H1 (cell line): ENCODE data around the gene STX19. TPM values are rescaled to one million over a fixed set of nuclear protein-coding genes. Genes with fewer than 3 reads are reported as not detected.

Experiments
- CTCF ChIA-PET: fragments of 300-600 bp; sonication (Branson Sonifier 250); formaldehyde crosslinking; loops from one replicate; lab custom pipeline; 2021; ENCODE audit not compliant: partially characterized antibody; lab: Charles Lee
- POLR2A ChIA-PET: fragments of 300-600 bp; sonication (Branson Sonifier 250); formaldehyde crosslinking; loops from one replicate; lab custom pipeline; 2021; ENCODE audit warnings: inconsistent platforms; ENCODE audit not compliant: partially characterized antibody; lab: Charles Lee
- DNase-seq, 2 experiments: peaks; one replicate each; pipeline versions ENCODE4 v3.0.0 to v3.0.0-alpha.2; 2010 to 2022; ENCODE audit warnings: low spot score in 2 of 2, low read depth in 1 of 2, mixed read lengths in 1 of 2
- FAIRE-seq: peaks from 2 replicates; lab custom pipeline; 2011; peaks lifted over from hg19 to GRCh38; lab: Jason Lieb, UNC
- H2AFZ ChIP-seq: 2 replicates; pipeline ENCODE4 v1.8.1; 2012; ENCODE audit warnings: low read length, inconsistent platforms
- H2AK5ac ChIP-seq: 2 replicates; pipeline ENCODE4 v1.6.1; 2013; ENCODE audit warnings: low read depth, low read length
- H2BK120ac ChIP-seq: replicated peaks from 2 replicates; pipeline ENCODE3; 2013; ENCODE audit warnings: low read depth, low read length, inconsistent platforms
- H2BK12ac ChIP-seq: 2 replicates; pipeline ENCODE4 v1.6.1; 2013; ENCODE audit warnings: low read depth, low read length
- H2BK15ac ChIP-seq: 2 replicates; pipeline ENCODE4 v1.6.1; 2013; ENCODE audit warnings: low read length
- H2BK20ac ChIP-seq: 2 replicates; pipeline ENCODE4 v1.6.1; 2013; ENCODE audit warnings: low read length
- H2BK5ac ChIP-seq: 2 replicates; pipeline ENCODE4 v1.6.1; 2013; ENCODE audit warnings: low read depth, low read length
- H3K14ac ChIP-seq: 2 replicates; pipeline ENCODE4 v1.6.1; 2013; ENCODE audit warnings: inconsistent platforms; ENCODE audit not compliant: insufficient read length
- H3K18ac ChIP-seq: 2 replicates; pipeline ENCODE4 v1.6.1; 2013; ENCODE audit warnings: low read length; ENCODE audit errors: extremely low read depth
- H3K23ac ChIP-seq: 2 replicates; pipeline ENCODE4 v1.6.1; 2013; ENCODE audit warnings: inconsistent platforms; ENCODE audit not compliant: insufficient read length
- H3K23me2 ChIP-seq: 2 replicates; pipeline ENCODE4 v1.6.1; 2013; ENCODE audit warnings: low read depth, low read length
- H3K27ac ChIP-seq: 2 replicates; pipeline ENCODE4 v1.6.1; 2011; ENCODE audit warnings: low read depth, low read length, inconsistent platforms
- H3K27me3 ChIP-seq, 4 experiments: replicated peaks in 1 of 4; 1 replicate in 1 of 4; 2 replicates in 3 of 4; pipeline versions ENCODE4 v1.6.1 to v1.8.1; 2011 to 2013; ENCODE audit warnings: low read length in 3 of 4, mild to moderate bottlenecking in 3 of 4, inconsistent platforms in 2 of 4, mixed read lengths in 2 of 4, moderate library complexity in 1 of 4; ENCODE audit not compliant: control insufficient read depth in 3 of 4, insufficient read depth in 3 of 4; ENCODE audit errors: extremely low read depth in 1 of 4
- H3K36me3 ChIP-seq, 4 experiments: 2 replicates each; pipeline versions ENCODE4 v1.6.1 to v1.8.1; 2011 to 2013; ENCODE audit warnings: mild to moderate bottlenecking in 4 of 4, low read length in 3 of 4, moderate library complexity in 2 of 4, control low read depth in 1 of 4, inconsistent platforms in 1 of 4; ENCODE audit not compliant: insufficient read depth in 4 of 4, control insufficient read depth in 2 of 4
- H3K4ac ChIP-seq: replicated peaks from 2 replicates; pipeline ENCODE3; 2013; ENCODE audit warnings: low read length, low read depth, mixed read lengths, inconsistent platforms; ENCODE audit not compliant: insufficient read length
- H3K4me1 ChIP-seq, 4 experiments: replicated peaks in 1 of 4; 1 replicate in 1 of 4; 2 replicates in 3 of 4; pipeline versions ENCODE4 v1.6.1 to v1.8.1; 2011 to 2013; ENCODE audit warnings: low read length in 3 of 4, inconsistent platforms in 2 of 4, mixed read lengths in 1 of 4; ENCODE audit not compliant: insufficient read depth in 4 of 4, control insufficient read depth in 3 of 4
- H3K4me2 ChIP-seq, 2 experiments: 2 replicates each; pipeline versions ENCODE4 v1.6.1 to v1.8.1; 2011 to 2013; ENCODE audit warnings: low read depth in 2 of 2, low read length in 2 of 2, control low read depth in 1 of 2, inconsistent platforms in 1 of 2, mild to moderate bottlenecking in 1 of 2; ENCODE audit not compliant: insufficient read depth in 1 of 2
- H3K4me3 ChIP-seq, 4 experiments: fragments of 200-600, 300-600 bp in 1 of 4; sonication (generic), shearing (Covaris generic), sonication (Bioruptor Twin) in 1 of 4; 2 replicates each; pipeline versions ENCODE4 v1.5.1 to v1.8.1; 2011 to 2016; ENCODE audit warnings: low read length in 4 of 4, low read depth in 3 of 4, control low read depth in 2 of 4, inconsistent platforms in 2 of 4, mild to moderate bottlenecking in 2 of 4, mixed read lengths in 1 of 4, moderate library complexity in 1 of 4; ENCODE audit not compliant: insufficient read depth in 2 of 4; ENCODE audit errors: extremely low read depth in 1 of 4
- H3K56ac ChIP-seq: replicated peaks from 2 replicates; pipeline ENCODE3; 2013; ENCODE audit warnings: low read depth, mild to moderate bottlenecking, mixed read lengths, low read length, inconsistent platforms; ENCODE audit not compliant: insufficient read length
- H3K79me1 ChIP-seq: 2 replicates; pipeline ENCODE4 v1.6.1; 2013; ENCODE audit warnings: low read depth, low read length, control low read depth
- H3K79me2 ChIP-seq, 2 experiments: 2 replicates each; pipeline versions ENCODE4 v1.6.1 to v1.8.1; 2012 to 2013; ENCODE audit warnings: low read length in 2 of 2, mild to moderate bottlenecking in 2 of 2, inconsistent platforms in 1 of 2; ENCODE audit not compliant: insufficient read depth in 2 of 2, control insufficient read depth in 1 of 2
- H3K9ac ChIP-seq, 4 experiments: replicated peaks in 1 of 4; 1 replicate in 1 of 4; 2 replicates in 3 of 4; pipeline versions ENCODE4 v1.6.1 to v1.8.1; 2011 to 2013; ENCODE audit warnings: low read depth in 3 of 4, low read length in 3 of 4, control low read depth in 2 of 4, mild to moderate bottlenecking in 2 of 4, moderate library complexity in 2 of 4, inconsistent platforms in 1 of 4; ENCODE audit errors: extremely low read depth in 1 of 4
- H3K9me3 ChIP-seq, 2 experiments: 2 replicates each; pipeline versions ENCODE4 v1.6.1 to v1.8.1; 2012 to 2013; ENCODE audit warnings: mild to moderate bottlenecking in 2 of 2, moderate library complexity in 2 of 2, control low read depth in 1 of 2, inconsistent platforms in 1 of 2, low read depth in 1 of 2, low read length in 1 of 2, mixed read lengths in 1 of 2; ENCODE audit not compliant: insufficient read depth in 2 of 2
- H4K20me1 ChIP-seq, 2 experiments: replicated peaks in 1 of 2; 2 replicates each; pipeline versions ENCODE3 to v1.8.1; 2011 to 2013; ENCODE audit warnings: inconsistent platforms in 2 of 2, low read length in 2 of 2, mild to moderate bottlenecking in 1 of 2; ENCODE audit not compliant: insufficient read depth in 2 of 2, control insufficient read depth in 1 of 2
- H4K5ac ChIP-seq: 2 replicates; pipeline ENCODE4 v1.6.1; 2013; ENCODE audit warnings: low read length, low read depth, mixed read lengths, inconsistent platforms; ENCODE audit not compliant: insufficient read length
- H4K8ac ChIP-seq: 2 replicates; pipeline ENCODE4 v1.8.0; 2013; ENCODE audit warnings: mild to moderate bottlenecking, moderate library complexity, low read length, inconsistent platforms; ENCODE audit not compliant: insufficient read depth; ENCODE audit errors: extremely low read depth
- H4K91ac ChIP-seq: replicated peaks from 2 replicates; pipeline ENCODE3; 2013; ENCODE audit warnings: low read length, mixed read lengths, inconsistent platforms; ENCODE audit not compliant: insufficient read length
- ASH2L ChIP-seq: fragments of 200-600, 300-600 bp; sonication (generic); IDR thresholded peaks from one replicate; pipeline ENCODE4 v1.7.1; 2017; ENCODE audit warnings: low read length
- ATF2 ChIP-seq: IDR thresholded peaks from 2 replicates; pipeline ENCODE4 v1.6.1; 2012; ENCODE audit warnings: low read length, inconsistent platforms
- CTBP2 ChIP-seq: IDR thresholded peaks from 2 replicates; pipeline ENCODE4 v1.7.0; 2011; ENCODE audit warnings: borderline replicate concordance, mild to moderate bottlenecking, moderate library complexity, mixed read lengths, low read length; ENCODE audit not compliant: insufficient read depth, insufficient read length
- E2F6 ChIP-seq: IDR thresholded peaks from 2 replicates; pipeline ENCODE4 v1.6.1; 2012; ENCODE audit warnings: inconsistent platforms
- MAX ChIP-seq: IDR thresholded peaks from 2 replicates; pipeline ENCODE4 v1.6.1; 2012; ENCODE audit warnings: inconsistent platforms
- SIRT6 ChIP-seq: IDR thresholded peaks from one replicate; pipeline ENCODE4 v1.7.1; 2012; ENCODE audit warnings: low read length, inconsistent platforms
- SP1 ChIP-seq: IDR thresholded peaks from 2 replicates; pipeline ENCODE4 v1.6.1; 2011; ENCODE audit warnings: low read depth, low read length
- SUZ12 ChIP-seq: fragments of 200-600 bp; sonication (generic); IDR thresholded peaks from 2 replicates; pipeline ENCODE4 v1.6.1; 2012; ENCODE audit warnings: mild to moderate bottlenecking, inconsistent platforms, low read length, moderate library complexity, mixed read lengths
- TAF1 ChIP-seq: IDR thresholded peaks from 2 replicates; pipeline ENCODE4 v1.6.1; 2011; ENCODE audit warnings: mild to moderate bottlenecking, low read depth, low read length
- USF2 ChIP-seq: IDR thresholded peaks from 2 replicates; pipeline ENCODE4 v1.6.1; 2011; ENCODE audit warnings: low read length, improper control_type of control experiment
- WGBS, 2 experiments: shearing (Covaris generic) in 1 of 2; methylation state at CpG; one replicate each; pipeline versions ENCODE4 v1.1.6 to v1.1.7; 2013 to 2015; ENCODE audit warnings: low lambda C conversion rate in 2 of 2, mixed read lengths in 2 of 2, inconsistent platforms in 1 of 2, low coverage in 1 of 2, missing lambda C conversion rate in 1 of 2; ENCODE audit not compliant: insufficient replicate concordance in 2 of 2, insufficient coverage in 1 of 2, insufficient read length in 1 of 2; ENCODE audit errors: extremely low coverage in 1 of 2, missing lambda C conversion rate in 1 of 2; 5-methylcytosine and 5-hydroxymethylcytosine counted together
- polyA plus RNA-seq, 7 experiments: library from polyadenylated mRNA; depleted of rRNA in 3 of 7; stranded (reverse) in 5 of 7; unstranded in 2 of 7; fragments of >200 nt in 5 of 7; fragments of 200-250 nt in 2 of 7; gene quantifications; 1 replicate in 5 of 7; 2 replicates in 1 of 7; 4 replicates in 1 of 7; pipeline versions ENCODE4 v1.2.1 to v1.2.3, GENCODE V29; 2011 to 2013; ENCODE audit warnings: missing spikeins in 2 of 7, mixed read lengths in 2 of 7
- total RNA-seq: library from RNA; stranded (reverse); fragmentation: NEBNext Ultra II Directional; extraction: Animal tissue kit (Norgen Biotek cat#: 25700); gene quantifications from 2 replicates; pipeline ENCODE4 v1.2.1, GENCODE V29; 2021

The STX19 gene
- total and polyA plus RNA-seq, 2 of the 8 experiments (the other 6 are each of a cell fraction or from before 2014, with no cell fraction given): not detected

- H3K27ac ChIP-seq: no peak overlapping the region
- no peaks in the 10 kb centered on the region for H3K79me1 ChIP-seq
- no peak overlapping the region for H3K4ac ChIP-seq
- H4K91ac ChIP-seq: no peak overlapping the region
- 92% methylated on average over 1 of the region's 1 CpG; no CpG with 5 or more reads in 1 of the 2 experiments for WGBS, 2 experiments
- H3K23me2 ChIP-seq: no peaks in the 10 kb centered on the region
- H2AK5ac ChIP-seq: no peak overlapping the region
- no peak overlapping the region for H4K8ac ChIP-seq
- no peak overlapping the region for H3K23ac ChIP-seq
- H3K79me2 ChIP-seq: no peaks in the 10 kb centered on the region
- FAIRE-seq (no peak), DNase-seq (no peak)
- no peak overlapping the region for H3K56ac ChIP-seq
- H2BK120ac ChIP-seq: no peak overlapping the region
- no peaks in the 10 kb centered on the region for H3K9me3 ChIP-seq
- no peaks in the 10 kb centered on the region for H3K27me3 ChIP-seq
- H2BK15ac ChIP-seq: no peak overlapping the region
- CTCF ChIA-PET: interaction anchor here (0.8 to 1.3 kb wide), 3 partner anchors 10 to 68 kb away, joined by 3 to 5 read pairs (median 4); no protein-coding TSS in a partner anchor
- no peak overlapping the region for H3K18ac ChIP-seq
- no peak overlapping the region for H3K4me2 ChIP-seq
- no peak overlapping the region for H4K5ac ChIP-seq
- H3K9ac ChIP-seq: no peak overlapping the region
- no peak overlapping the region for H3K14ac ChIP-seq
- no peak overlapping the region for H2BK12ac ChIP-seq
- H4K20me1 ChIP-seq: peaks cover 0 to 1% of the 10 kb centered on the region in 2 experiments
- H3K4me3 ChIP-seq: no peak overlapping the region
- no peaks in the 10 kb centered on the region for H3K36me3 ChIP-seq
- POLR2A ChIA-PET: no interaction called here
- H3K4me1 ChIP-seq: no peaks in the 10 kb centered on the region
- no peak overlapping the region for H2BK5ac ChIP-seq
- no peak overlapping the region for H2AFZ ChIP-seq
- H2BK20ac ChIP-seq: no peak overlapping the region
- TF ChIP-seq TAF1 (no peak), SUZ12 (no peak), SP1 (no peak), E2F6 (no peak), ASH2L (no peak), CTBP2 (no peak), SIRT6 (no peak), ATF2 (no peak), USF2 (no peak), MAX (no peak)
Measured at GRCh38 chr3:94001191-94001590, 27.2 kb downstream of the STX19 start.
